Measurements from ENCODE around the gene C19orf33. TPM values are rescaled to one million over a fixed set of nuclear protein-coding genes. Genes with fewer than 3 reads are reported as not detected.

Gene C19orf33
- total and polyA plus RNA-seq, 9 of the 15 experiments (the other 6 are each of a cell fraction or from before 2014, with no cell fraction given) = 3.2 TPM; not detected in 8

DNA sequence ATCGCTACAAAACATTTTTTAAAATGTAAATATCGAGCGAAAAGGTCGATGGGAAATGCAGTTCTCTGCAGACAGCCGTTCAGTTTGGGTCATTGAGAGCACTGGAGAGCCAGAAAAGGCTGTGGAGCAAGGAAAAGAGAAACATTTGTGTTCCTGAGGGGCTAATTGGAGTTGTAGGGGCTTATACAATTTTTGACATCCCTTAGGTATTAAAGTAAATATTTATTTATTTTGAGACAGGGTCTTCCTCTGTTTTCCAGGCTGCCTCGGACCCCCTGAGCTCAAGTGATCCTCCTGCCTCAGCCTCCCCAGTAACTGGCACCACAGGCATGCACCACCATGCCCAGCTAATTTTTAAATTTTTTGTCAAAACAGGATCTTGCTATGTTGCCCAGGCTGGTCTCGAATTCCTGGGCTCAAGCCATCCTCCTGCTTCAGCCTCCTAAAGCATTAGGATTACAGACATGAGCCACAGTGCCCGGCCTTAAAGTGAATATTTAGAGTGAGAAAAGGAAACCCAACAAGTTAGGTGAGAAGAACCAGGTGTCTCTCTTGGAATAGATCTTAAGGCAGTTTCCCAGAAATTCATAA lies 12.5 kb downstream of the C19orf33 start (continued):
- TF ChIP-seq, protein P1, sequence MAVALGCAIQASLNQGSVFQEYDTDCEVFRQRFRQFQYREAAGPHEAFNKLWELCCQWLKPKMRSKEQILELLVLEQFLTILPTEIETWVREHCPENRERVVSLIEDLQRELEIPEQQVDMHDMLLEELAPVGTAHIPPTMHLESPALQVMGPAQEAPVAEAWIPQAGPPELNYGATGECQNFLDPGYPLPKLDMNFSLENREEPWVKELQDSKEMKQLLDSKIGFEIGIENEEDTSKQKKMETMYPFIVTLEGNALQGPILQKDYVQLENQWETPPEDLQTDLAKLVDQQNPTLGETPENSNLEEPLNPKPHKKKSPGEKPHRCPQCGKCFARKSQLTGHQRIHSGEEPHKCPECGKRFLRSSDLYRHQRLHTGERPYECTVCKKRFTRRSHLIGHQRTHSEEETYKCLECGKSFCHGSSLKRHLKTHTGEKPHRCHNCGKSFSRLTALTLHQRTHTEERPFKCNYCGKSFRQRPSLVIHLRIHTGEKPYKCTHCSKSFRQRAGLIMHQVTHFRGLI (CRISPR knock-in tag; IDR thresholded peaks at IDR 0.05) = no peak
- no peak for TF ChIP-seq TEAD2 (tag; IDR thresholded peaks at IDR 0.05)
- TF ChIP-seq BACH1 (tag; IDR thresholded peaks at IDR 0.05) = no peak
- TF ChIP-seq RBM25 (IDR thresholded peaks at IDR 0.05; ENCODE audit: low read depth, low read length, severe bottlenecking) = peak; percentile 71
- TF ChIP-seq NCOA4 (IDR thresholded peaks at IDR 0.05; ENCODE audit: partially characterized antibody) = no peak
- TF ChIP-seq HDAC2 (IDR thresholded peaks at IDR 0.05) = no peak
- TF ChIP-seq HSF4 (CRISPR knock-in tag; IDR thresholded peaks at IDR 0.05; ENCODE audit: borderline replicate concordance) = 0 out of 2 replicates have a peak, but pooled peaks have one; percentile 32
- TF ChIP-seq ZC3H8 (IDR thresholded peaks at IDR 0.05) = no peak
- no peak for TF ChIP-seq ZNF212 (CRISPR knock-in tag; IDR thresholded peaks at IDR 0.05)
- peak; percentile 74 for TF ChIP-seq CHD1 (IDR thresholded peaks at IDR 0.05; ENCODE audit: low read length)
- TF ChIP-seq KLF16 (IDR thresholded peaks at IDR 0.05) = no peak
- TF ChIP-seq, protein P2, sequence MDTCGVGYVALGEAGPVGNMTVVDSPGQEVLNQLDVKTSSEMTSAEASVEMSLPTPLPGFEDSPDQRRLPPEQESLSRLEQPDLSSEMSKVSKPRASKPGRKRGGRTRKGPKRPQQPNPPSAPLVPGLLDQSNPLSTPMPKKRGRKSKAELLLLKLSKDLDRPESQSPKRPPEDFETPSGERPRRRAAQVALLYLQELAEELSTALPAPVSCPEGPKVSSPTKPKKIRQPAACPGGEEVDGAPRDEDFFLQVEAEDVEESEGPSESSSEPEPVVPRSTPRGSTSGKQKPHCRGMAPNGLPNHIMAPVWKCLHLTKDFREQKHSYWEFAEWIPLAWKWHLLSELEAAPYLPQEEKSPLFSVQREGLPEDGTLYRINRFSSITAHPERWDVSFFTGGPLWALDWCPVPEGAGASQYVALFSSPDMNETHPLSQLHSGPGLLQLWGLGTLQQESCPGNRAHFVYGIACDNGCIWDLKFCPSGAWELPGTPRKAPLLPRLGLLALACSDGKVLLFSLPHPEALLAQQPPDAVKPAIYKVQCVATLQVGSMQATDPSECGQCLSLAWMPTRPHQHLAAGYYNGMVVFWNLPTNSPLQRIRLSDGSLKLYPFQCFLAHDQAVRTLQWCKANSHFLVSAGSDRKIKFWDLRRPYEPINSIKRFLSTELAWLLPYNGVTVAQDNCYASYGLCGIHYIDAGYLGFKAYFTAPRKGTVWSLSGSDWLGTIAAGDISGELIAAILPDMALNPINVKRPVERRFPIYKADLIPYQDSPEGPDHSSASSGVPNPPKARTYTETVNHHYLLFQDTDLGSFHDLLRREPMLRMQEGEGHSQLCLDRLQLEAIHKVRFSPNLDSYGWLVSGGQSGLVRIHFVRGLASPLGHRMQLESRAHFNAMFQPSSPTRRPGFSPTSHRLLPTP (IDR thresholded peaks at IDR 0.05; ENCODE audit: borderline replicate concordance, extremely low read depth, insufficient read length) = no peak
- TF ChIP-seq, protein P3, sequence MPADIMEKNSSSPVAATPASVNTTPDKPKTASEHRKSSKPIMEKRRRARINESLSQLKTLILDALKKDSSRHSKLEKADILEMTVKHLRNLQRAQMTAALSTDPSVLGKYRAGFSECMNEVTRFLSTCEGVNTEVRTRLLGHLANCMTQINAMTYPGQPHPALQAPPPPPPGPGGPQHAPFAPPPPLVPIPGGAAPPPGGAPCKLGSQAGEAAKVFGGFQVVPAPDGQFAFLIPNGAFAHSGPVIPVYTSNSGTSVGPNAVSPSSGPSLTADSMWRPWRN (IDR thresholded peaks at IDR 0.05; ENCODE audit: low read depth) = no peak
- TF ChIP-seq SMAD3 (CRISPR knock-in tag; conservative IDR thresholded peaks at IDR 0.05) = no peak
- TF ChIP-seq, protein P4, sequence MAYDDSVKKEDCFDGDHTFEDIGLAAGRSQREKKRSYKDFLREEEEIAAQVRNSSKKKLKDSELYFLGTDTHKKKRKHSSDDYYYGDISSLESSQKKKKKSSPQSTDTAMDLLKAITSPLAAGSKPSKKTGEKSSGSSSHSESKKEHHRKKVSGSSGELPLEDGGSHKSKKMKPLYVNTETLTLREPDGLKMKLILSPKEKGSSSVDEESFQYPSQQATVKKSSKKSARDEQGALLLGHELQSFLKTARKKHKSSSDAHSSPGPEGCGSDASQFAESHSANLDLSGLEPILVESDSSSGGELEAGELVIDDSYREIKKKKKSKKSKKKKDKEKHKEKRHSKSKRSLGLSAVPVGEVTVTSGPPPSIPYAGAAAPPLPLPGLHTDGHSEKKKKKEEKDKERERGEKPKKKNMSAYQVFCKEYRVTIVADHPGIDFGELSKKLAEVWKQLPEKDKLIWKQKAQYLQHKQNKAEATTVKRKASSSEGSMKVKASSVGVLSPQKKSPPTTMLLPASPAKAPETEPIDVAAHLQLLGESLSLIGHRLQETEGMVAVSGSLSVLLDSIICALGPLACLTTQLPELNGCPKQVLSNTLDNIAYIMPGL (CRISPR knock-in tag; IDR thresholded peaks at IDR 0.05) = no peak
- peak; percentile 4 for TF ChIP-seq HMGN3 (IDR thresholded peaks at IDR 0.05; ENCODE audit: borderline replicate concordance, extremely low read depth, insufficient read length, low read depth, low read length)
- TF ChIP-seq, protein P5, sequence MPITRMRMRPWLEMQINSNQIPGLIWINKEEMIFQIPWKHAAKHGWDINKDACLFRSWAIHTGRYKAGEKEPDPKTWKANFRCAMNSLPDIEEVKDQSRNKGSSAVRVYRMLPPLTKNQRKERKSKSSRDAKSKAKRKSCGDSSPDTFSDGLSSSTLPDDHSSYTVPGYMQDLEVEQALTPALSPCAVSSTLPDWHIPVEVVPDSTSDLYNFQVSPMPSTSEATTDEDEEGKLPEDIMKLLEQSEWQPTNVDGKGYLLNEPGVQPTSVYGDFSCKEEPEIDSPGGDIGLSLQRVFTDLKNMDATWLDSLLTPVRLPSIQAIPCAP (CRISPR knock-in tag; IDR thresholded peaks at IDR 0.05; ENCODE audit: borderline replicate concordance) = no peak
- TF ChIP-seq SMAD4 (CRISPR knock-in tag; conservative IDR thresholded peaks at IDR 0.05) = no peak
- no peak for TF ChIP-seq ZKSCAN1 (IDR thresholded peaks at IDR 0.05; ENCODE audit: low read depth, low read length)
- TF ChIP-seq FOSL1 (tag; conservative IDR thresholded peaks at IDR 0.05) = peak; percentile 6; the same call in 1 of the 2 replicates
- TF ChIP-seq COPS2 (conservative IDR thresholded peaks at IDR 0.05) = no peak
- no peak for TF ChIP-seq GATAD2A (IDR thresholded peaks at IDR 0.05)
- TF ChIP-seq TFAM (CRISPR knock-in tag; conservative IDR thresholded peaks at IDR 0.05) = no peak

Measured in K562 (cell line).